ENCODE data around the gene ALCAM. TPM values are rescaled to one million over a fixed set of nuclear protein-coding genes. Genes with fewer than 3 reads are reported as not detected.

Gene ALCAM
- total RNA-seq, 2 experiments from 2014 or later, result 1.6 to 1.9 TPM

GRCh38 chr3:105553851-105554250 is 187.1 kb downstream of the ALCAM start:
- intact Hi-C loops (cut with DNase I, micrococcal nuclease), result no loop called here
- no peak overlapping the region for H3K4me3 ChIP-seq (ENCODE audit: low read length)
- no peaks in the 10 kb centered on the region for H3K27me3 ChIP-seq (ENCODE audit: control insufficient read depth in 1 of 2, insufficient read depth in 2 of 2, low read length in 2 of 2)
- Mint-ChIP-seq H3K9me3 (no peaks in the 10 kb centered on the region), H3K4me1 (ENCODE audit: low read depth) (no peaks in the 10 kb centered on the region), H3K27me3 (no peaks in the 10 kb centered on the region), H3K36me3 (ENCODE audit: low read depth) (no peaks in the 10 kb centered on the region), H3K27ac (no peak overlapping the region), H3K4me3 (no peak overlapping the region)
- ChIA-PET POLR2A (no interaction called here), CTCF (no interaction called here)
- H3K36me3 ChIP-seq (ENCODE audit: insufficient read depth, low read length), result no peaks in the 10 kb centered on the region
- no peaks in the 10 kb centered on the region for H3K9me3 ChIP-seq (ENCODE audit: control insufficient read depth in 1 of 2, insufficient read depth in 1 of 2, low read length in 2 of 2)
- TF ChIP-seq CTCF (IDR thresholded peaks at IDR 0.05), result no peak
- no peak for ATAC-seq (ENCODE audit: poor library complexity)
- no peaks in the 10 kb centered on the region for H3K4me1 ChIP-seq (ENCODE audit: insufficient read depth, low read length)
- no peak overlapping the region for H3K27ac ChIP-seq (ENCODE audit: low read depth in 1 of 2, low read length in 2 of 2)
- DNase-seq, result no peak

GRCh38 chr3:105555206-105555605 is 188.5 kb downstream of the ALCAM start:
- Histone ChIP-seq H3K4me1 (ENCODE audit: insufficient read depth, low read length) (no peaks in the 10 kb centered on the region), H3K4me3 (ENCODE audit: low read length) (no peak overlapping the region), H3K36me3 (ENCODE audit: insufficient read depth, low read length) (no peaks in the 10 kb centered on the region), H3K9me3 (ENCODE audit: control insufficient read depth in 1 of 2, insufficient read depth in 1 of 2, low read length in 2 of 2) (no peaks in the 10 kb centered on the region), H3K27me3 (ENCODE audit: control insufficient read depth in 1 of 2, insufficient read depth in 2 of 2, low read length in 2 of 2) (no peaks in the 10 kb centered on the region), H3K27ac (ENCODE audit: low read depth in 1 of 2, low read length in 2 of 2) (no peak overlapping the region)
- no peak for TF ChIP-seq CTCF (IDR thresholded peaks at IDR 0.05)
- Mint-ChIP-seq H3K4me1 (ENCODE audit: low read depth) (no peaks in the 10 kb centered on the region), H3K27me3 (no peaks in the 10 kb centered on the region), H3K9me3 (no peaks in the 10 kb centered on the region), H3K27ac (no peak overlapping the region), H3K4me3 (no peak overlapping the region), H3K36me3 (ENCODE audit: low read depth) (no peaks in the 10 kb centered on the region)
- intact Hi-C loops (cut with DNase I, micrococcal nuclease), result no loop called here
- ChIA-PET CTCF (no interaction called here), POLR2A (no interaction called here)
- ATAC-seq (ENCODE audit: poor library complexity) (no peak), DNase-seq (no peak)

DNA sequence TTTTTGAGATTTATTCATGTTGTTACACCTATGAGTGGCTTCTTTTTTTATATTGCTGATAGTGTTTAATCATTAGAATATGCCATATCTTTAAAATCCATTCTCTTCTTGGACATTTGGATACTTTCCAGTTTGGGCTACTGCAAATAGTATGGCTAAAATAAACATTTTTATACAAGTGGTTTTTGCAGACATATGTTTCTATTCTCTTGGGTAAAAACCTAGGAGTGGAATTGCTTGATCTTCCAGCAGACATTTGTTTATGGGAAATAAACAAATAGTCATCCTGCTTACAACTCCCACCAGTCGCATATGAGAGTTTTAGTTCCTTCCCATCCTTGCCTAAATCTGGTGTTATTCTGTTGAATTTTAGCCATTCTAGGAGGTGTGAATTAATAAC is 193.1 kb downstream of the ALCAM start:
- CTCF ChIA-PET, result no interaction called here
- Mint-ChIP-seq H3K9me3 (no peaks in the 10 kb centered on the region), H3K36me3 (ENCODE audit: low read depth) (no peaks in the 10 kb centered on the region), H3K27ac (no peak overlapping the region), H3K27me3 (no peaks in the 10 kb centered on the region), H3K4me1 (ENCODE audit: low read depth) (no peaks in the 10 kb centered on the region), H3K4me3 (no peak overlapping the region)
- DNase-seq (no peak), ATAC-seq (ENCODE audit: poor library complexity) (no peak)
- no peaks in the 10 kb centered on the region for H3K27me3 ChIP-seq (ENCODE audit: control insufficient read depth in 1 of 2, insufficient read depth in 2 of 2, low read length in 2 of 2)
- intact Hi-C loops (cut with DNase I, micrococcal nuclease), result no loop called here
- H3K36me3 ChIP-seq (ENCODE audit: insufficient read depth, low read length), result no peaks in the 10 kb centered on the region
- no peak overlapping the region for H3K4me3 ChIP-seq (ENCODE audit: low read length)
- POLR2A ChIA-PET, result no interaction called here
- no peak overlapping the region for H3K27ac ChIP-seq (ENCODE audit: low read depth in 1 of 2, low read length in 2 of 2)
- H3K9me3 ChIP-seq (ENCODE audit: control insufficient read depth in 1 of 2, insufficient read depth in 1 of 2, low read length in 2 of 2), result peaks cover 0 to 3% of the 10 kb centered on the region in 2 experiments
- H3K4me1 ChIP-seq (ENCODE audit: insufficient read depth, low read length), result no peaks in the 10 kb centered on the region
- no peak for TF ChIP-seq CTCF (IDR thresholded peaks at IDR 0.05)
